Measurements from ENCODE around the gene KLHL36.

The KLHL36 gene

GRCh38 chr16:84641643-84642358 is 6.5 kb upstream of the KLHL36 start:
- Histone ChIP-seq H3K4me1 (ENCODE audit: control insufficient read depth in 1 of 2, insufficient read depth in 2 of 2, low read length in 2 of 2) (peaks cover 4 to 15% of the 10 kb centered on the region in 2 donors), H3K9me3 (ENCODE audit: control insufficient read depth in 1 of 2, low read length in 2 of 2) (no peaks in the 10 kb centered on the region), H3K9ac (ENCODE audit: low read depth in 1 of 2, low read length in 2 of 2) (no peak overlapping the region), H3K27ac (ENCODE audit: low read depth, low read length) (no peak overlapping the region), H3K4me3 (ENCODE audit: low read depth in 1 of 2, low read length in 2 of 2) (no peak overlapping the region), H3K27me3 (ENCODE audit: control insufficient read depth in 1 of 2, insufficient read depth in 2 of 2, low read length in 2 of 2) (no peaks in the 10 kb centered on the region), H3K36me3 (ENCODE audit: control insufficient read depth in 1 of 2, insufficient read depth in 2 of 2, low read length in 2 of 2) (no peaks in the 10 kb centered on the region)

GRCh38 chr16:84643180-84643583 is 5.1 kb upstream of the KLHL36 start:
- H3K9ac ChIP-seq (ENCODE audit: low read depth in 1 of 2, low read length in 2 of 2) = no peak overlapping the region
- no peaks in the 10 kb centered on the region for H3K9me3 ChIP-seq (ENCODE audit: control insufficient read depth in 1 of 2, low read length in 2 of 2)
- H3K27me3 ChIP-seq (ENCODE audit: control insufficient read depth in 1 of 2, insufficient read depth in 2 of 2, low read length in 2 of 2) = no peaks in the 10 kb centered on the region
- no peak overlapping the region for H3K27ac ChIP-seq (ENCODE audit: low read depth, low read length)
- peaks cover 9 to 22% of the 10 kb centered on the region in 2 donors for H3K4me1 ChIP-seq (ENCODE audit: control insufficient read depth in 1 of 2, insufficient read depth in 2 of 2, low read length in 2 of 2)
- no peak overlapping the region for H3K4me3 ChIP-seq (ENCODE audit: low read depth in 1 of 2, low read length in 2 of 2)
- no peaks in the 10 kb centered on the region for H3K36me3 ChIP-seq (ENCODE audit: control insufficient read depth in 1 of 2, insufficient read depth in 2 of 2, low read length in 2 of 2)

GRCh38 chr16:84643674-84644073 is 4.6 kb upstream of the KLHL36 start:
- no peak overlapping the region for H3K9ac ChIP-seq (ENCODE audit: low read depth in 1 of 2, low read length in 2 of 2)
- H3K36me3 ChIP-seq (ENCODE audit: control insufficient read depth in 1 of 2, insufficient read depth in 2 of 2, low read length in 2 of 2) = no peaks in the 10 kb centered on the region
- no peak overlapping the region for H3K27ac ChIP-seq (ENCODE audit: low read depth, low read length)
- no peak overlapping the region for H3K4me3 ChIP-seq (ENCODE audit: low read depth in 1 of 2, low read length in 2 of 2)
- no peaks in the 10 kb centered on the region for H3K27me3 ChIP-seq (ENCODE audit: control insufficient read depth in 1 of 2, insufficient read depth in 2 of 2, low read length in 2 of 2)
- H3K9me3 ChIP-seq (ENCODE audit: control insufficient read depth in 1 of 2, low read length in 2 of 2) = no peaks in the 10 kb centered on the region
- H3K4me1 ChIP-seq (ENCODE audit: control insufficient read depth in 1 of 2, insufficient read depth in 2 of 2, low read length in 2 of 2) = peaks cover 9 to 22% of the 10 kb centered on the region in 2 donors

GRCh38 chr16:84648595-84649510 is 542 bp downstream of the KLHL36 start:
- H3K9ac ChIP-seq (ENCODE audit: low read depth in 1 of 2, low read length in 2 of 2) = peak overlapping the region; percentile 68 to 85
- peaks cover 19 to 21% of the 10 kb centered on the region in 2 donors for H3K4me1 ChIP-seq (ENCODE audit: control insufficient read depth in 1 of 2, insufficient read depth in 2 of 2, low read length in 2 of 2)
- peaks cover 8 to 21% of the 10 kb centered on the region in 2 donors for H3K36me3 ChIP-seq (ENCODE audit: control insufficient read depth in 1 of 2, insufficient read depth in 2 of 2, low read length in 2 of 2)
- H3K27ac ChIP-seq (ENCODE audit: low read depth, low read length) = no peak overlapping the region
- no peaks in the 10 kb centered on the region for H3K27me3 ChIP-seq (ENCODE audit: control insufficient read depth in 1 of 2, insufficient read depth in 2 of 2, low read length in 2 of 2)
- peak overlapping the region; percentile 68 to 78 for H3K4me3 ChIP-seq (ENCODE audit: low read depth in 1 of 2, low read length in 2 of 2)
- H3K9me3 ChIP-seq (ENCODE audit: control insufficient read depth in 1 of 2, low read length in 2 of 2) = no peaks in the 10 kb centered on the region

GRCh38 chr16:84649511-84649861 is 1.2 kb downstream of the KLHL36 start:
- H3K27ac ChIP-seq (ENCODE audit: low read depth, low read length) = no peak overlapping the region
- peak overlapping the region; percentile 68 to 78 for H3K4me3 ChIP-seq (ENCODE audit: low read depth in 1 of 2, low read length in 2 of 2)
- H3K36me3 ChIP-seq (ENCODE audit: control insufficient read depth in 1 of 2, insufficient read depth in 2 of 2, low read length in 2 of 2) = peaks cover 8 to 22% of the 10 kb centered on the region in 2 donors
- no peaks in the 10 kb centered on the region for H3K9me3 ChIP-seq (ENCODE audit: control insufficient read depth in 1 of 2, low read length in 2 of 2)
- peak overlapping the region; percentile 68 to 85 for H3K9ac ChIP-seq (ENCODE audit: low read depth in 1 of 2, low read length in 2 of 2)
- H3K4me1 ChIP-seq (ENCODE audit: control insufficient read depth in 1 of 2, insufficient read depth in 2 of 2, low read length in 2 of 2) = peaks cover 19 to 21% of the 10 kb centered on the region in 2 donors
- no peaks in the 10 kb centered on the region for H3K27me3 ChIP-seq (ENCODE audit: control insufficient read depth in 1 of 2, insufficient read depth in 2 of 2, low read length in 2 of 2)

- no peak overlapping the region for H3K4me3 ChIP-seq (ENCODE audit: low read depth in 1 of 2, low read length in 2 of 2)
- H3K4me1 ChIP-seq (ENCODE audit: control insufficient read depth in 1 of 2, insufficient read depth in 2 of 2, low read length in 2 of 2) = peaks cover 19 to 21% of the 10 kb centered on the region in 2 donors
- no peak overlapping the region for H3K27ac ChIP-seq (ENCODE audit: low read depth, low read length)
- no peaks in the 10 kb centered on the region for H3K27me3 ChIP-seq (ENCODE audit: control insufficient read depth in 1 of 2, insufficient read depth in 2 of 2, low read length in 2 of 2)
- H3K9me3 ChIP-seq (ENCODE audit: control insufficient read depth in 1 of 2, low read length in 2 of 2) = no peaks in the 10 kb centered on the region
- no peak overlapping the region for H3K9ac ChIP-seq (ENCODE audit: low read depth in 1 of 2, low read length in 2 of 2)
- H3K36me3 ChIP-seq (ENCODE audit: control insufficient read depth in 1 of 2, insufficient read depth in 2 of 2, low read length in 2 of 2) = peaks cover 8 to 22% of the 10 kb centered on the region in 2 donors
These were observed 2.0 kb downstream of the KLHL36 start for GRCh38 chr16:84650062-84650991.

- H3K27ac ChIP-seq (ENCODE audit: low read depth, low read length) = no peak overlapping the region
- H3K9me3 ChIP-seq (ENCODE audit: control insufficient read depth in 1 of 2, low read length in 2 of 2) = no peaks in the 10 kb centered on the region
- H3K36me3 ChIP-seq (ENCODE audit: control insufficient read depth in 1 of 2, insufficient read depth in 2 of 2, low read length in 2 of 2) = peaks cover 13 to 32% of the 10 kb centered on the region in 2 donors
- no peak overlapping the region for H3K4me3 ChIP-seq (ENCODE audit: low read depth in 1 of 2, low read length in 2 of 2)
- no peaks in the 10 kb centered on the region for H3K27me3 ChIP-seq (ENCODE audit: control insufficient read depth in 1 of 2, insufficient read depth in 2 of 2, low read length in 2 of 2)
- H3K9ac ChIP-seq (ENCODE audit: low read depth in 1 of 2, low read length in 2 of 2) = no peak overlapping the region
- peaks cover 17 to 19% of the 10 kb centered on the region in 2 donors for H3K4me1 ChIP-seq (ENCODE audit: control insufficient read depth in 1 of 2, insufficient read depth in 2 of 2, low read length in 2 of 2)
These were observed 4.3 kb downstream of the KLHL36 start for GRCh38 chr16:84652566-84652965.

- Histone ChIP-seq H3K4me3 (ENCODE audit: low read depth in 1 of 2, low read length in 2 of 2) (no peak overlapping the region), H3K27ac (ENCODE audit: low read depth, low read length) (no peak overlapping the region), H3K9ac (ENCODE audit: low read depth in 1 of 2, low read length in 2 of 2) (no peak overlapping the region), H3K36me3 (ENCODE audit: control insufficient read depth in 1 of 2, insufficient read depth in 2 of 2, low read length in 2 of 2) (peaks cover 25 to 49% of the 10 kb centered on the region in 2 donors), H3K9me3 (ENCODE audit: control insufficient read depth in 1 of 2, low read length in 2 of 2) (no peaks in the 10 kb centered on the region), H3K27me3 (ENCODE audit: control insufficient read depth in 1 of 2, insufficient read depth in 2 of 2, low read length in 2 of 2) (no peaks in the 10 kb centered on the region), H3K4me1 (ENCODE audit: control insufficient read depth in 1 of 2, insufficient read depth in 2 of 2, low read length in 2 of 2) (peaks cover 11% of the 10 kb centered on the region in 2 donors)
These were observed 5.9 kb downstream of the KLHL36 start for GRCh38 chr16:84654238-84654637.

GRCh38 chr16:84654998-84655397 is 6.7 kb downstream of the KLHL36 start:
- Histone ChIP-seq H3K9ac (ENCODE audit: low read depth in 1 of 2, low read length in 2 of 2) (no peak overlapping the region), H3K36me3 (ENCODE audit: control insufficient read depth in 1 of 2, insufficient read depth in 2 of 2, low read length in 2 of 2) (peaks cover 33 to 57% of the 10 kb centered on the region in 2 donors), H3K27me3 (ENCODE audit: control insufficient read depth in 1 of 2, insufficient read depth in 2 of 2, low read length in 2 of 2) (no peaks in the 10 kb centered on the region), H3K4me1 (ENCODE audit: control insufficient read depth in 1 of 2, insufficient read depth in 2 of 2, low read length in 2 of 2) (peaks cover 6% of the 10 kb centered on the region in 2 donors), H3K4me3 (ENCODE audit: low read depth in 1 of 2, low read length in 2 of 2) (no peak overlapping the region), H3K27ac (ENCODE audit: low read depth, low read length) (no peak overlapping the region), H3K9me3 (ENCODE audit: control insufficient read depth in 1 of 2, low read length in 2 of 2) (no peaks in the 10 kb centered on the region)

Measured in duodenal mucosa (tissue), 2 donors.